K562 (cell line): Measurements from ENCODE around the gene RNF103.

Experiments
- BRCA1 ChIP-seq, 2 experiments: fragments of 450-650 bp in 1 of 2; sonication (generic) in 1 of 2; formaldehyde crosslinking in 1 of 2; IDR thresholded peaks; 2 replicates each; pipeline versions ENCODE4 v1.5.0 to v1.6.1; 2017 to 2020; ENCODE audit warnings: mild to moderate bottlenecking in 1 of 2, missing genetic modification reagents in 1 of 2
- GABPA ChIP-seq: fragments of 200-800 bp; sonication (Bioruptor generic); conservative IDR thresholded peaks from 2 replicates; pipeline ENCODE4 v1.6.1; 2016; ENCODE audit warnings: low read depth, missing genetic modification characterization, missing compliant biosample characterization
- HNRNPH1 ChIP-seq: fragments of 200-400 bp; formaldehyde crosslinking; optimal IDR thresholded peaks from 2 replicates; pipeline ENCODE3; 2017; ENCODE audit warnings: low read depth, mild to moderate bottlenecking, low read length, moderate library complexity
- PRPF4 ChIP-seq: fragments of 200-400 bp; formaldehyde crosslinking; IDR thresholded peaks from one replicate; pipeline ENCODE4 v1.6.1; 2017; ENCODE audit warnings: low read length, low read depth, mild to moderate bottlenecking; ENCODE audit not compliant: insufficient read depth, poor library complexity, severe bottlenecking
- SMAD2 ChIP-seq: fragments of 150-350 bp; IDR thresholded peaks from 2 replicates; pipeline ENCODE4 v1.6.1; 2014; ENCODE audit warnings: low read depth, mild to moderate bottlenecking, low read length
- SMAD4 ChIP-seq: fragments of 250-450 bp; sonication (Bioruptor Pico); conservative IDR thresholded peaks from 2 replicates; pipeline ENCODE4 v1.8.0; 2021; ENCODE audit warnings: inconsistent platforms, mild to moderate bottlenecking, moderate library complexity
- SNRNP70 ChIP-seq: fragments of 200-400 bp; formaldehyde crosslinking; optimal IDR thresholded peaks from 2 replicates; pipeline ENCODE3; 2017; ENCODE audit warnings: low read depth, low read length
- TF ChIP-seq, protein P1 (sequence below): sonication (generic); formaldehyde crosslinking; IDR thresholded peaks from 2 replicates; pipeline ENCODE4 v1.8.1; 2023; ENCODE audit warnings: mild to moderate bottlenecking, missing genetic modification reagents
- TF ChIP-seq, protein P2 (sequence below), 3 experiments: IDR thresholded peaks in 2 of 3; conservative IDR thresholded peaks in 1 of 3; 2 replicates each; pipeline ENCODE4 v1.5.1; 2011 to 2012; ENCODE audit warnings: low read length in 3 of 3, mild to moderate bottlenecking in 3 of 3, control low read depth in 2 of 3, improper control_type of control experiment in 1 of 3, inconsistent platforms in 1 of 3, low read depth in 1 of 3, mixed read lengths in 1 of 3, moderate library complexity in 1 of 3; ENCODE audit not compliant: insufficient read depth in 2 of 3
- TF ChIP-seq, protein P3 (sequence below): IDR thresholded peaks from 3 replicates; pipeline ENCODE4 v1.6.1; 2011; ENCODE audit warnings: borderline replicate concordance, mild to moderate bottlenecking, moderate library complexity; ENCODE audit not compliant: insufficient read length; ENCODE audit errors: extremely low read depth
- TF ChIP-seq, protein P4 (sequence below): sonication (generic); formaldehyde crosslinking; IDR thresholded peaks from 2 replicates; pipeline ENCODE4 v1.9.0; 2022; ENCODE audit warnings: mild to moderate bottlenecking, missing genetic modification reagents
- TF ChIP-seq, protein P5 (sequence below): fragments of 250-450 bp; sonication (Bioruptor Pico); IDR thresholded peaks from 2 replicates; pipeline ENCODE4 v1.5.0; 2020; ENCODE audit warnings: mild to moderate bottlenecking

DNA sequence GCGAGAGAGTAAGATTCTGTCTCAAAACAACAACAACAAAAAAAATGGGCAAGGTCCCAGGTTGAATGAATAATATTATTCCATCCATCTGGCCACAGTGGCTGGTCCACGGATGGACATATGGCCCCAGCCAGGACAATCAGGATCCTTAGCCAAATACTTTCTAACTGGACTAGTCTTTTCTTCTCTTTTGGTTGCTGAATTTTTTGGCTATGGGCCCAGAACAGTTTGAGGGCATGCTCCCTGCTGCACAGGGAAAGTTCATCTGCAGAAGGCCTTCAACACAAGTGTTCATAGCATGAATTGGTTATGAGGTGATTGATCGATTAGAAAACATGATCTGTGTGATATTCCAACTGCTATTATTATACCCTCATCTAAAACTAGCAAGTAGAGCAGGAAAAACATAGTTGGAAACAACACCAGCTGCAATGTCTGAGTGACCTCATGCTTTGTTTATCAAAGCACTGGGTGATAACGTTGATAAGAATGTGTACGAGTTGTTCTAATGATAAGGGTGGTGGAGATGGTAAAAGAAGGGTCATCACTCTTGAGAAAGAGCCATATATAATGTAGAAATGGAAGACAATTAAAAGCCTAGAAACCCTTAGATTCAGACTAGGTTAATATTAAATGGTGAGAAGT, 47.8 kb upstream of the RNF103 start:
- TF ChIP-seq HNRNPH1: no peak
- TF ChIP-seq SMAD4 (CRISPR knock-in tag): no peak
- no peak for TF ChIP-seq BRCA1 (IDR thresholded peaks at IDR 0.05)
- no peak for TF ChIP-seq BRCA1 (CRISPR knock-in tag; IDR thresholded peaks at IDR 0.05)
- TF ChIP-seq, protein P1, sequence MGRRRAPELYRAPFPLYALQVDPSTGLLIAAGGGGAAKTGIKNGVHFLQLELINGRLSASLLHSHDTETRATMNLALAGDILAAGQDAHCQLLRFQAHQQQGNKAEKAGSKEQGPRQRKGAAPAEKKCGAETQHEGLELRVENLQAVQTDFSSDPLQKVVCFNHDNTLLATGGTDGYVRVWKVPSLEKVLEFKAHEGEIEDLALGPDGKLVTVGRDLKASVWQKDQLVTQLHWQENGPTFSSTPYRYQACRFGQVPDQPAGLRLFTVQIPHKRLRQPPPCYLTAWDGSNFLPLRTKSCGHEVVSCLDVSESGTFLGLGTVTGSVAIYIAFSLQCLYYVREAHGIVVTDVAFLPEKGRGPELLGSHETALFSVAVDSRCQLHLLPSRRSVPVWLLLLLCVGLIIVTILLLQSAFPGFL (CRISPR knock-in tag): no peak
- TF ChIP-seq SNRNP70: no peak
- TF ChIP-seq, protein P2, sequence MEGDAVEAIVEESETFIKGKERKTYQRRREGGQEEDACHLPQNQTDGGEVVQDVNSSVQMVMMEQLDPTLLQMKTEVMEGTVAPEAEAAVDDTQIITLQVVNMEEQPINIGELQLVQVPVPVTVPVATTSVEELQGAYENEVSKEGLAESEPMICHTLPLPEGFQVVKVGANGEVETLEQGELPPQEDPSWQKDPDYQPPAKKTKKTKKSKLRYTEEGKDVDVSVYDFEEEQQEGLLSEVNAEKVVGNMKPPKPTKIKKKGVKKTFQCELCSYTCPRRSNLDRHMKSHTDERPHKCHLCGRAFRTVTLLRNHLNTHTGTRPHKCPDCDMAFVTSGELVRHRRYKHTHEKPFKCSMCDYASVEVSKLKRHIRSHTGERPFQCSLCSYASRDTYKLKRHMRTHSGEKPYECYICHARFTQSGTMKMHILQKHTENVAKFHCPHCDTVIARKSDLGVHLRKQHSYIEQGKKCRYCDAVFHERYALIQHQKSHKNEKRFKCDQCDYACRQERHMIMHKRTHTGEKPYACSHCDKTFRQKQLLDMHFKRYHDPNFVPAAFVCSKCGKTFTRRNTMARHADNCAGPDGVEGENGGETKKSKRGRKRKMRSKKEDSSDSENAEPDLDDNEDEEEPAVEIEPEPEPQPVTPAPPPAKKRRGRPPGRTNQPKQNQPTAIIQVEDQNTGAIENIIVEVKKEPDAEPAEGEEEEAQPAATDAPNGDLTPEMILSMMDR (IDR thresholded peaks at IDR 0.05 in 2 of 3, conservative IDR thresholded peaks at IDR 0.05 in 1 of 3; ENCODE audit: insufficient read depth in 2 of 3, low read depth in 1 of 3, low read length in 3 of 3): no peak
- TF ChIP-seq, protein P3, sequence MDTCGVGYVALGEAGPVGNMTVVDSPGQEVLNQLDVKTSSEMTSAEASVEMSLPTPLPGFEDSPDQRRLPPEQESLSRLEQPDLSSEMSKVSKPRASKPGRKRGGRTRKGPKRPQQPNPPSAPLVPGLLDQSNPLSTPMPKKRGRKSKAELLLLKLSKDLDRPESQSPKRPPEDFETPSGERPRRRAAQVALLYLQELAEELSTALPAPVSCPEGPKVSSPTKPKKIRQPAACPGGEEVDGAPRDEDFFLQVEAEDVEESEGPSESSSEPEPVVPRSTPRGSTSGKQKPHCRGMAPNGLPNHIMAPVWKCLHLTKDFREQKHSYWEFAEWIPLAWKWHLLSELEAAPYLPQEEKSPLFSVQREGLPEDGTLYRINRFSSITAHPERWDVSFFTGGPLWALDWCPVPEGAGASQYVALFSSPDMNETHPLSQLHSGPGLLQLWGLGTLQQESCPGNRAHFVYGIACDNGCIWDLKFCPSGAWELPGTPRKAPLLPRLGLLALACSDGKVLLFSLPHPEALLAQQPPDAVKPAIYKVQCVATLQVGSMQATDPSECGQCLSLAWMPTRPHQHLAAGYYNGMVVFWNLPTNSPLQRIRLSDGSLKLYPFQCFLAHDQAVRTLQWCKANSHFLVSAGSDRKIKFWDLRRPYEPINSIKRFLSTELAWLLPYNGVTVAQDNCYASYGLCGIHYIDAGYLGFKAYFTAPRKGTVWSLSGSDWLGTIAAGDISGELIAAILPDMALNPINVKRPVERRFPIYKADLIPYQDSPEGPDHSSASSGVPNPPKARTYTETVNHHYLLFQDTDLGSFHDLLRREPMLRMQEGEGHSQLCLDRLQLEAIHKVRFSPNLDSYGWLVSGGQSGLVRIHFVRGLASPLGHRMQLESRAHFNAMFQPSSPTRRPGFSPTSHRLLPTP: no peak
- TF ChIP-seq SMAD2: no peak
- no peak for TF ChIP-seq GABPA (tag)
- TF ChIP-seq PRPF4: no peak
- TF ChIP-seq, protein P4, sequence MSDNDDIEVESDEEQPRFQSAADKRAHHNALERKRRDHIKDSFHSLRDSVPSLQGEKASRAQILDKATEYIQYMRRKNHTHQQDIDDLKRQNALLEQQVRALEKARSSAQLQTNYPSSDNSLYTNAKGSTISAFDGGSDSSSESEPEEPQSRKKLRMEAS: no peak
- TF ChIP-seq, protein P5, sequence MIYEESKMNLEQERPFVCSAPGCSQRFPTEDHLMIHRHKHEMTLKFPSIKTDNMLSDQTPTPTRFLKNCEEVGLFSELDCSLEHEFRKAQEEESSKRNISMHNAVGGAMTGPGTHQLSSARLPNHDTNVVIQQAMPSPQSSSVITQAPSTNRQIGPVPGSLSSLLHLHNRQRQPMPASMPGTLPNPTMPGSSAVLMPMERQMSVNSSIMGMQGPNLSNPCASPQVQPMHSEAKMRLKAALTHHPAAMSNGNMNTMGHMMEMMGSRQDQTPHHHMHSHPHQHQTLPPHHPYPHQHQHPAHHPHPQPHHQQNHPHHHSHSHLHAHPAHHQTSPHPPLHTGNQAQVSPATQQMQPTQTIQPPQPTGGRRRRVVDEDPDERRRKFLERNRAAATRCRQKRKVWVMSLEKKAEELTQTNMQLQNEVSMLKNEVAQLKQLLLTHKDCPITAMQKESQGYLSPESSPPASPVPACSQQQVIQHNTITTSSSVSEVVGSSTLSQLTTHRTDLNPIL (CRISPR knock-in tag): no peak
